SU-DHL-6 (cell line): ENCODE results near the gene DCTN2.

Source experiments
- H2AFZ ChIP-seq: fragments of 200-600 bp; sonication (generic); 2 replicates; pipeline ENCODE4 v1.6.1; 2014; ENCODE audit warnings: low read depth, mild to moderate bottlenecking, moderate library complexity, mixed read lengths, antibody characterized with exemption, low read length; ENCODE audit not compliant: severe bottlenecking
- H3F3A ChIP-seq: fragments of 200-600 bp; shearing (Covaris generic); 2 replicates; pipeline ENCODE4 v1.6.0; 2016; ENCODE audit warnings: antibody characterized with exemption, mild to moderate bottlenecking; ENCODE audit not compliant: insufficient read depth
- H3K27ac ChIP-seq: fragments of 200-600 bp; sonication (generic); 2 replicates; pipeline ENCODE4 v1.5.1; 2016; ENCODE audit warnings: low read depth, mild to moderate bottlenecking, low read length, moderate library complexity, mixed read lengths
- H3K27me3 ChIP-seq: fragments of 200-600 bp; sonication (generic), shearing (Covaris generic); 2 replicates; pipeline ENCODE4 v1.6.0; 2014; ENCODE audit warnings: mild to moderate bottlenecking, low read length
- H3K36me3 ChIP-seq: fragments of 200-600 bp; sonication (generic); 2 replicates; pipeline ENCODE4 v1.6.1; 2014; ENCODE audit warnings: mild to moderate bottlenecking, low read length, mixed read lengths
- H3K4me2 ChIP-seq: fragments of 300-600, 200-600 bp; shearing (Covaris generic), sonication (generic); 2 replicates; pipeline ENCODE4 v1.6.0; 2014; ENCODE audit warnings: low read length, low read depth, mild to moderate bottlenecking; ENCODE audit not compliant: poor library complexity, severe bottlenecking
- H3K4me3 ChIP-seq: fragments of 200-600 bp; sonication (generic); 2 replicates; pipeline ENCODE4 v1.5.1; 2014; ENCODE audit warnings: antibody characterized with exemption, low read length, mild to moderate bottlenecking, mixed read lengths; ENCODE audit not compliant: insufficient read depth, poor library complexity, severe bottlenecking
- H3K79me2 ChIP-seq: fragments of 200-600 bp; sonication (generic); 2 replicates; pipeline ENCODE4 v1.6.1; 2014; ENCODE audit warnings: mild to moderate bottlenecking, low read length, moderate library complexity; ENCODE audit not compliant: insufficient read depth
- H3K9ac ChIP-seq: fragments of 200-600 bp; sonication (generic); 2 replicates; pipeline ENCODE4 v1.7.0; 2014; ENCODE audit warnings: mild to moderate bottlenecking, low read length
- H3K9me2 ChIP-seq: fragments of 200-600 bp; sonication (generic); replicated peaks from 2 replicates; pipeline ENCODE4 v1.6.1; 2014; ENCODE audit warnings: low read length; ENCODE audit not compliant: insufficient read depth
- H3K9me3 ChIP-seq: fragments of 200-600 bp; sonication (generic); 2 replicates; pipeline ENCODE4 v1.6.1; 2014; ENCODE audit warnings: low read length, mixed read lengths; ENCODE audit not compliant: insufficient read depth
- H4K20me1 ChIP-seq: fragments of 200-600 bp; sonication (generic); 2 replicates; pipeline ENCODE4 v1.6.1; 2014; ENCODE audit warnings: low read depth, mild to moderate bottlenecking, antibody characterized with exemption, low read length, moderate library complexity, mixed read lengths
- EZH2phosphoT487 ChIP-seq: fragments of 200-600 bp; sonication (generic), shearing (Covaris generic); conservative IDR thresholded peaks from 2 replicates; pipeline ENCODE4 v1.6.1; 2018; ENCODE audit warnings: mild to moderate bottlenecking, antibody characterized with exemption, low read length, moderate library complexity, mixed read lengths
- TF ChIP-seq, protein P1 (sequence below): fragments of 200-600 bp; sonication (generic); IDR thresholded peaks from one replicate; pipeline ENCODE4 v1.5.1; 2017; ENCODE audit warnings: antibody characterized with exemption, mild to moderate bottlenecking, low read length, moderate library complexity; ENCODE audit not compliant: insufficient read depth, poor library complexity, severe bottlenecking

DCTN2 gene

GRCh38 chr12:57582440-57582839 lies 35.4 kb upstream of the DCTN2 start:
- Histone ChIP-seq H3K79me2 (no peaks in the 10 kb centered on the region), H3K9me3 (no peaks in the 10 kb centered on the region), H3F3A (no peaks in the 10 kb centered on the region), H3K36me3 (no peaks in the 10 kb centered on the region), H3K9ac (no peak overlapping the region), H3K9me2 (no peaks in the 10 kb centered on the region), H3K4me2 (no peak overlapping the region), H3K4me3 (no peak overlapping the region), H3K27me3 (no peaks in the 10 kb centered on the region), H3K27ac (no peak overlapping the region), H4K20me1 (no peaks in the 10 kb centered on the region), H2AFZ (no peak overlapping the region)
- TF ChIP-seq, protein P1, sequence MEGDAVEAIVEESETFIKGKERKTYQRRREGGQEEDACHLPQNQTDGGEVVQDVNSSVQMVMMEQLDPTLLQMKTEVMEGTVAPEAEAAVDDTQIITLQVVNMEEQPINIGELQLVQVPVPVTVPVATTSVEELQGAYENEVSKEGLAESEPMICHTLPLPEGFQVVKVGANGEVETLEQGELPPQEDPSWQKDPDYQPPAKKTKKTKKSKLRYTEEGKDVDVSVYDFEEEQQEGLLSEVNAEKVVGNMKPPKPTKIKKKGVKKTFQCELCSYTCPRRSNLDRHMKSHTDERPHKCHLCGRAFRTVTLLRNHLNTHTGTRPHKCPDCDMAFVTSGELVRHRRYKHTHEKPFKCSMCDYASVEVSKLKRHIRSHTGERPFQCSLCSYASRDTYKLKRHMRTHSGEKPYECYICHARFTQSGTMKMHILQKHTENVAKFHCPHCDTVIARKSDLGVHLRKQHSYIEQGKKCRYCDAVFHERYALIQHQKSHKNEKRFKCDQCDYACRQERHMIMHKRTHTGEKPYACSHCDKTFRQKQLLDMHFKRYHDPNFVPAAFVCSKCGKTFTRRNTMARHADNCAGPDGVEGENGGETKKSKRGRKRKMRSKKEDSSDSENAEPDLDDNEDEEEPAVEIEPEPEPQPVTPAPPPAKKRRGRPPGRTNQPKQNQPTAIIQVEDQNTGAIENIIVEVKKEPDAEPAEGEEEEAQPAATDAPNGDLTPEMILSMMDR: no peak
- no peak for TF ChIP-seq EZH2phosphoT487

DNA sequence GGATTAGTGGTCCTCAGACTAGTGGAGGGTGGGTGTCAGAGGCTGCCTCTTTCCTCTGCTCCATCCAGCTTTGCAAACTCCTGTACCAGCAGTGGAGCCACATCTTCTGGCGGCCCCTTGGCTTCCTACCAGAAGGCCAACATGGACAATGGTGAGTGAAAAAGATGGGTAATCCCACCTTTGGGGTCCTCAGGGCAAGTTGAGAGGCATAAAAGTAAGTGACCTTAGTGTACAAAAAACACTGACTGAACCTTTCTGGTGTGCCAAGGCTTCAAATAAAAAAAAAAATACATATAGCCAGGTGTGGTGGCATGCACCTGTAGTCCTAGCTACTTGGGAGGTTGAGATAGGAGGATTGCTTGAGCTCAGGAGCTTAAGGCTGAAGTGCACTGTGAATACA lies 34.8 kb upstream of the DCTN2 start:
- H3K9me2 ChIP-seq: no peaks in the 10 kb centered on the region

DNA sequence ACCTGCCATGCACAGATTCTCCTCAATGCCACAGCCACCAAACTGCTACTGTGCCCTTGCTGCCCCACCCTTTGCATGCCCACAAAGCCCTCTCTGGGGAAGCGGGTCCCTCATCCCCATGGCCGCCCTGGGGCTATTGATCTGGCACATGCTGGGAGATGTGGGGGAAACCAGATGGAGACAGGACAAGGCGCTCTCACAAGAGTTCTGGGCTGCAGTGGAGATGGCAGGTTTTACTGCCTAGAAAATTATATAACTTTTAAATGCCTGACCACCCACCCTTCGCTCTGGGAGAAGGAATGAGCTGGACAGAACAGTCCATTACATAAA lies 33.4 kb upstream of the DCTN2 start:
- no peaks in the 10 kb centered on the region for H3F3A ChIP-seq
- no peaks in the 10 kb centered on the region for H3K9me3 ChIP-seq
- H3K27ac ChIP-seq: no peak overlapping the region
- no peak overlapping the region for H3K4me3 ChIP-seq
- H3K9ac ChIP-seq: no peak overlapping the region
- TF ChIP-seq, protein P1: no peak
- TF ChIP-seq EZH2phosphoT487: no peak
- no peak overlapping the region for H3K4me2 ChIP-seq
- H4K20me1 ChIP-seq: no peaks in the 10 kb centered on the region
- H3K79me2 ChIP-seq: no peaks in the 10 kb centered on the region
- no peaks in the 10 kb centered on the region for H3K36me3 ChIP-seq
- no peaks in the 10 kb centered on the region for H3K27me3 ChIP-seq
- H2AFZ ChIP-seq: no peak overlapping the region
- no peaks in the 10 kb centered on the region for H3K9me2 ChIP-seq

More for the DNA sequence above, 34.8 kb upstream of the DCTN2 start:
- Histone ChIP-seq H3K36me3 (no peaks in the 10 kb centered on the region), H2AFZ (no peak overlapping the region), H3K27me3 (no peaks in the 10 kb centered on the region), H3K4me2 (no peak overlapping the region), H3K4me3 (no peak overlapping the region), H3K9ac (no peak overlapping the region), H3K79me2 (no peaks in the 10 kb centered on the region), H3K27ac (no peak overlapping the region), H3K9me3 (no peaks in the 10 kb centered on the region), H3F3A (no peaks in the 10 kb centered on the region), H4K20me1 (no peaks in the 10 kb centered on the region)
- TF ChIP-seq EZH2phosphoT487: no peak
- TF ChIP-seq, protein P1: no peak
